GM23248 (cell line): Measurements from ENCODE around the gene OR10H1.

Experiments
- EZH2 ChIP-seq: fragments of 200-600 bp; sonication (generic); IDR thresholded peaks from 2 replicates; pipeline ENCODE4 v1.6.1; 2018; ENCODE audit warnings: antibody characterized with exemption, mild to moderate bottlenecking; ENCODE audit not compliant: insufficient read depth, poor library complexity, severe bottlenecking
- EZH2phosphoT487 ChIP-seq: fragments of 200-600 bp; sonication (generic); IDR thresholded peaks from 2 replicates; pipeline ENCODE4 v1.6.1; 2018; ENCODE audit warnings: antibody characterized with exemption, moderate library complexity, mild to moderate bottlenecking, low read depth; ENCODE audit not compliant: insufficient read depth

GRCh38 chr19:15825753-15826152, 10.3 kb upstream of the OR10H1 start:
- TF ChIP-seq EZH2 (no peak), EZH2phosphoT487 (no peak)
